SK-N-SH treated with all-trans-retinoic acid at 6 μM for 48 hours (cell line): ENCODE results near the gene AMD1.
A peak's percentile ranks its signal among the peaks of the same experiment; 100 is the strongest.

ENCODE experiments used
- ATAC-seq: fragments of 200-7000 bp; cut with Tn5 transposase; 3 replicates; pipeline ENCODE4 v1.9.1; 2020; ENCODE audit warnings: mild to moderate bottlenecking, moderate library complexity
- BACH2 ChIP-seq: fragments of 250-450 bp; sonication (Bioruptor Pico); IDR thresholded peaks from 2 replicates; pipeline ENCODE4 v1.9.0; 2021; ENCODE audit warnings: mild to moderate bottlenecking, borderline replicate concordance
- CSRNP3 ChIP-seq: fragments of 250-450 bp; sonication (Bioruptor Pico); IDR thresholded peaks from 2 replicates; pipeline ENCODE4 v1.5.1; 2021; ENCODE audit warnings: mild to moderate bottlenecking, moderate library complexity
- ESRRG ChIP-seq: fragments of 250-450 bp; sonication (Bioruptor Pico); IDR thresholded peaks from 2 replicates; pipeline ENCODE4 v1.6.1; 2021; ENCODE audit warnings: mild to moderate bottlenecking
- GLIS3 ChIP-seq: fragments of 250-450 bp; sonication (Bioruptor Pico); IDR thresholded peaks from 2 replicates; pipeline ENCODE4 v1.5.0; 2020; ENCODE audit warnings: mild to moderate bottlenecking, moderate library complexity
- ISL1 ChIP-seq: fragments of 250-450 bp; sonication (Bioruptor Pico); IDR thresholded peaks from 2 replicates; pipeline ENCODE4 v2.1.2; 2022; ENCODE audit warnings: mild to moderate bottlenecking, moderate library complexity
- POU6F1 ChIP-seq: fragments of 250-450 bp; sonication (Bioruptor Pico); IDR thresholded peaks from 2 replicates; pipeline ENCODE4 v1.8.0; 2021; ENCODE audit warnings: low read depth, mild to moderate bottlenecking, moderate library complexity, borderline replicate concordance
- SNAI2 ChIP-seq: fragments of 250-450 bp; sonication (Bioruptor Pico); IDR thresholded peaks from 2 replicates; pipeline ENCODE4 v1.5.0; 2020; ENCODE audit warnings: mild to moderate bottlenecking, moderate library complexity
- TCF4 ChIP-seq: fragments of 250-450 bp; sonication (Bioruptor Pico); IDR thresholded peaks from 2 replicates; pipeline ENCODE4 v1.8.0; 2021; ENCODE audit warnings: mild to moderate bottlenecking, moderate library complexity, borderline replicate concordance
- TOX ChIP-seq: fragments of 250-450 bp; sonication (Bioruptor Pico); IDR thresholded peaks from 2 replicates; pipeline ENCODE4 v1.8.0; 2021; ENCODE audit warnings: mild to moderate bottlenecking, moderate library complexity, borderline replicate concordance
- ZNF565 ChIP-seq: fragments of 450-650 bp; formaldehyde crosslinking; conservative IDR thresholded peaks from 2 replicates; pipeline ENCODE4 v1.5.0; 2020; ENCODE audit warnings: low read depth, mild to moderate bottlenecking, moderate library complexity

Gene AMD1

GRCh38 chr6:110935171-110935570 is 60.6 kb downstream of the AMD1 start (continued):
- no peak for TF ChIP-seq ZNF565 (CRISPR knock-in tag)
- TF ChIP-seq ESRRG (CRISPR knock-in tag): no peak
- no peak for TF ChIP-seq TOX (CRISPR knock-in tag)

GRCh38 chr6:110938171-110938570 is 63.6 kb downstream of the AMD1 start:
- no peak for TF ChIP-seq BACH2 (CRISPR knock-in tag)
- no peak for TF ChIP-seq ISL1 (CRISPR knock-in tag)
- TF ChIP-seq CSRNP3 (CRISPR knock-in tag): no peak
- TF ChIP-seq GLIS3 (CRISPR knock-in tag): no peak
- no peak for ATAC-seq

- no peak for TF ChIP-seq POU6F1 (CRISPR knock-in tag)
- no peak for ATAC-seq
Measured at GRCh38 chr6:110939429-110940200, 65.0 kb downstream of the AMD1 start.

- peak; percentile 96 for ATAC-seq
- TF ChIP-seq TCF4 (CRISPR knock-in tag) (no peak), SNAI2 (no peak), ISL1 (CRISPR knock-in tag) (peak; percentile 62; the same call in 1 of the 2 replicates)
- TF ChIP-seq, all 23 proteins: peak for 1
Measured at GRCh38 chr6:110944681-110945151, 70.1 kb downstream of the AMD1 start.
